Right kidney (tissue), 9 donors: ENCODE data around the gene KCNA2.
A peak's percentile ranks its signal among the peaks of the same experiment; 100 is the strongest.

Experiments used
- DNase-seq: peaks from one replicate; pipeline ENCODE4 v3.0.0-alpha.2; 2016
- long read RNA-seq, 8 donors: transcript quantifications; one replicate each; lab custom pipeline, GENCODE V29; 2026

The KCNA2 gene
- long read RNA-seq, donor 1, result 0 reads
- long read RNA-seq, donor 2, result 0 reads
- long read RNA-seq, donor 3, result 0 reads
- long read RNA-seq, donor 4, result 0 reads
- long read RNA-seq, donor 5, result 0 reads
- long read RNA-seq, donor 6, result 0 reads
- long read RNA-seq, donor 7, partial matches to known transcripts, result 0 of 1 reads
- long read RNA-seq, donor 7, other reads (novel, unspliced or antisense), result 0 of 1 reads
- long read RNA-seq, donor 8, result 0 reads

DNA sequence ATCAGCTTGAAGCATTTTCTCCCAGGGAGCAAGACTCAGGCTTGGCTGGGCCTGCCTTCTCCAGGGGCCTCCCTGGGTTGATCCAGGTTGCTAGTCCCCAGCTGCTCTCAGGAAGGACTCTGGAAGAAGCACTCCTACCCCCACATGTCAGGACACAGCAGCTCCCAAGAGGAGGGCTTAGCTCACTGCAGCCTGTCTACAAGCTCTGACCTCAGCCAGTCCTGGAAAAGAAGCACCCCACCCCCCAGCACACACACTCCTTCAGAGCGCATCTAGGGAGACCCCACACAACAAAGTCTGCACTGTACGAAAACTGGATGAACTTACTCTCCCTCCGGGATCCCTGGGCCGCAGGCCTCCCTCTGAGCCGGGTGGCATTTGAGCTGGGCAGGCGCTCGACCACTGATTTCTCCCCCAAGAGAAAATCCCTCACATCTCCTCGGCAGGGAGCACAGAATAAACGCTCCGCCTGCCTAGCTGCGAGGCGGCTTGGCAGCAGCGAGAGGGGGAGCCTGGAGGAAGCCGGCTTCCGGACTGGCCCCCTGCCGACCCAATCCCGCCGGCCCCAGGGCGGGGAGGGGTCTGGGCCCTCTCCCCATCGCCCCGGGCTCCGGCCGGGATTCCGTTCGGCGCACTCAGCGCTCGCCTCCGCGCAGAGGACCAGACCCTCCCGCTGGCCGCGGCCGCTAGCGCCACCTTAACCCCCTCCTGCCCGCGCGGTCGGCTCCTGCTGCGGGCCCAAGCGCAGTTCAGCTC lies at the start of gene KCNA2:
Gene KCNA2 (minus strand): TSS at position 458 of the 756 bp plus-strand sequence. CDS start 1,576 bp downstream, outside the sequence.
- peak; percentile 79 for DNase-seq

DNA sequence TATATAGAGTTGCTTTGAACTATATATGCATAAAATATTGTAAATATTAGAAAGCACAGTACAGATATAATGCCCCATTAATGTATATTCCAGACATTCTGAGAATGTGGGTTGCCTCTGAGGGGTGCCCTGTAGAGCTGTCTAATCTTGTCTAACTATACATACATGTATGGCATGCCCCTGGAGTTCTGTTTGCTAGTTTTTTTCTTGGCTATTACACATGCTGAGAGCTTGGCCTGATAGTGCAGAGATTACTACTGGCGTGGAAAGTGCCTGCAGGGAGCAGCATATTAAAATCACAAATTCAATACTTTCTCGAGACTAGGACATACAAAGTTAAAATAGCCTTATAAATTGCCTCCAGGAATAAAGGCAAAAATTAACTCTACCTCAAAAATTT lies 44.5 kb upstream of the KCNA2 start:
- DNase-seq, result no peak

DNA sequence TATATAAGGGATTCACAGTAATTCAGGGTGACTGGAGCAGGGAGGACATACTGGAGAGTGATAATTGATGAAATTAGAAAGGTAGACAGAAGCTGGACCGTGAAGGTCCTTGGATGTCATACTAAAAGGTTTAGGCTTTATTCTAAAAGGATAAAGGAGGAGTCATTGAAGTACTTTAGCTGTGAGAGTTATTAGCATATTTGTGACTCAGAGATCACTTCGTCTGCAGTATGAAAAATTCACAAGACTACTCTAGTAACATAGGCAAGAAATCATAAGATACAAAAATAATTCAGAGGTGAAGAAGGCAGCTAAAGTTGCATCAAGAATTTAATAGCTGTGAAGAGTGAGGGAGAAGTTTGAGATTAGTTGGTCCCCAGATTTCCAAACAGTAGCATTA lies 42.3 kb upstream of the KCNA2 start:
- no peak for DNase-seq

DNA sequence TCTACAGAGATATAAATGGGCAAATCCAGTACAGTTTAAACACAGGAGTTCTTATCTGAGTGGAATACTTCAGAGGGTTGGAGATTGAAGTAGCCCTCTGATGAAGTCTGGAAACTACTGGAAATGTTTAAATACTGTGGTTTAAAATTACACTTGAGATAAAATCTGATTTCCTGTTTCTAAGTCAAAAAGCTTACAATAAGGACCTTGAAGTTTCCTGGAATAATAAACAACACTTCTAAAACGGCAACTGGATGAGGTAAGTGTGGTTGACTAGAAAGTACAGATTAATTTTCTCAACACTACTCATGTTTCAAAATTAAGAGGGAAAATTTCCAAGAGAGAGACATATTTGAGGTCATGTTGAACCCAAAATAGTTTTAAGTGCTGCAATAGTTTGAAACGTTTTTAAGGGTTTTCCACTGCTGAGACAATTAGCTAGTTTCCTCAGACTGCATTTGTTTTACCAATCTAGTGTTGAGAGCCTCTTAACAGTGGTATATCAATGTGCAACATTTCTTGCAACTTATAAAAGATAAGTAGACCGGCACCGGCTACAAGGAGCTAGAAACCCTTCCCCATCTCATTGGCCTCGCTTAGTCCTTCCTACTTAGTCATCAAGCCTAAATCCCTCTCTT lies 41.2 kb upstream of the KCNA2 start:
- DNase-seq, result no peak

DNA sequence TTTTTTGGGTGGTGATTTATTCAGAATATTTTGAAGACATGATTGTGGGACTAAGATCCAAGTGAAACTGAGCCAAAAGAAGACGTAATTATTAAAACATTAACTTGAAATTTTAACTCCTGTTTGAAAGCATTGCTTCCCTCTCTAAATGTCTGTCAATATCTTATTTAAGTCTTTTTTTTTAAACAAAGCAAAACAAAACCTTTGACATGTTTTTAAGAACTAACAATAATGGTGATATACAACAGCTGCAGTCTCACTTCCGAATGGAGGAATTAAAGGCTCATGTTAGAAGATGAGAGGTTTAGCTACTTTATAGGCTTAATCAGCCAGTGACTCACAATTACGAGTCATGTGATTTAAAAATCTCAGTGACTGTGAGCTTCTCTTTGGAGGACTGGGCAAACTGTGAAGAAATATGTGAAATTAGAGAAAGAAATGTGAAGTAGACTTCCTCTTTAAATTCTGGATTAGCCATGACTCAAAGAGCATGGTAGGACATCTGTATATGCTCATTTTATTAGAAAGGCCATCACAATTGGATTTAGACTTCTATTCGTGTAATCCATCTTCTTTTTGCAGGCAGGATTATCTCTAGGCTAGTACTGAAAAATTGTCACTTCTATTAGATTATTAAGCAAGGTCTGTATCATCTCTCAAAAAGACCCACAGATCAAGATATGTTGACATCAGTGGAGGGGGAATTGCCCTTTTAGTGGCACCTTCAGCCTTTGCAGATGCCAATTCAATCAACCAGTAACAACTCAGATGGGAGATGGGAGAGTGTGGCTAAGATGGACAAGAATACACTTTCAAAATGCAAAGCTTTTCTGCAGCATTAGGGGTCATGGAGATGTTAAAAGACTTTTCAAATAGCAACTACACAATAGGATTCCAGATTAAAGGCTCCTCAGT lies 39.9 kb upstream of the KCNA2 start:
- no peak for DNase-seq

DNA sequence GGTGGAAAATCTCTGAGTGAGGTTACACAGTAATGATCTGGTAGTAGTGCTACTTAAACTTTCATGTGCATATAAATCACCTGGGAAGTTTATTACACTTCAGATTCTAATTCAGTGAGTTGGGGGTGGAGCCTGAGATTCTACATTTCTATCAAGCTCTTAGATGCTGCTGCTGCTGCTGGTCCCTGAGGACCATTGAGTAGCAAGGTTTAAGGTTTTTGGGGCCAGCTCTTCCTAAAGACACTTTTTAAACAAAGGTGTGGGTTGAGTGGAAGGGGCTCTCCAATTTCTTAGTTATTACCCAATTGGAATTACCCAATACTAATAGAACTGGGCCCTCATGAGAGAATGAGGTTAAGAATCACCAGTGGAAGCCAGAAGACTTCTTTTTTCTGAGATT lies 39.1 kb upstream of the KCNA2 start:
- no peak for DNase-seq

DNA sequence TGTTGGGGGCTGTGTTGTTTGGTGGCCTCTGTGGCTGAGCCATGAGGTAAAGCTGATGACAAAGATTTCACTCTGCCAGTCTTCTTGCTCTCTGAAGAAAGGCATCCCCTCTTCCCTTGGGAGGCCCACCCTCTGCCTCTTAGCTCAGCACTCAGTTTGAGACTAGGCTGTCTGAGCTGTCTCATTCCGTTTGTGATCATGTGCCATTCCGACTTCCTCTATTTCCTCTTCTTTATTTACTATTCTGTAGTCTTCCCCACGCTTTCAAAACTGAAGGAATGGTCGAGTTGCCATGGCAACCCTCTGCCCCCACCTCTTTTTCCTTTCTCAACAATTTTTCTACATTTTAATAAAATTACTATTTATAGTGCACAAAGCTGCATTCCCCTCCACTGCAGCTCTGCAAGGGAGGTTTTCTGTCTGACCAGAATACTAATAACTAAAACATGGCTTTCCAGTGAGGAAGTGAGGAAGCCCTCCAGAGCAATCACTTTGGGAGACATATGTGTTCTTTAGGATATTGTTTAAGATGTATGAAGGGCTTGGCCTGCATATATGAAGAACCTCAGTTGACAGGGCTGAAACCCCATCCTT lies 37.8 kb upstream of the KCNA2 start:
- no peak for DNase-seq

DNA sequence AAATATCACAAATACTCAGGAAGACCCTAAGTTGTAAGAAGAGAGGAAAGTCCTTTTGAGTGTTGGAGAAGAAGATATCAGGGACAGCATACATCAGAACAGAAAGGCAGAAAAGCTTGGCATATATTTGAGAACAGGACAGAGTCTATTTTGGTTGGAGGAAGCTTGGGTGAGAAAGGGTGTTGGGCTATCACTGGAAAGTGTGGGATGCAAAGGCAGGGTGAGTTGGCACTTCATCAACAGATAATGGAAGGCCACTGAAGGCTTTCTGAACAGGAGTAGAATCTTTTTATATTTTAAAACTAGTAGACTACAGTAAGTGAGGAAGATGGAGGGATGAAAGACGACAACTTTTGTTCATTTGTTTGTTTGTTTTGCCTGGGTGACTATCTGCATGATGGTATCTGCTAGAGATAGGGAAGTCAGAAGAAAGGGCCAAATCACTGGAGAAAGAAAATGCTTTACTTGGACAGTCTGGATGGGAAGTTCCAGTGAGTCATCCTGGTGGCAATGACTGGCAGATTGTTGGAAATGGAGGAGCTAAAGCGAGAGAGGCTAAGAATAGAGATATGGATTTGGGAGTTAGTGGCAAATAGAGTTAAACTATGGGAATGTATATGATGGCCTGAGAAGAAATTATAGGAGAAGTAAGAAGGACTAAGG lies 33.7 kb upstream of the KCNA2 start:
- no peak for DNase-seq

DNA sequence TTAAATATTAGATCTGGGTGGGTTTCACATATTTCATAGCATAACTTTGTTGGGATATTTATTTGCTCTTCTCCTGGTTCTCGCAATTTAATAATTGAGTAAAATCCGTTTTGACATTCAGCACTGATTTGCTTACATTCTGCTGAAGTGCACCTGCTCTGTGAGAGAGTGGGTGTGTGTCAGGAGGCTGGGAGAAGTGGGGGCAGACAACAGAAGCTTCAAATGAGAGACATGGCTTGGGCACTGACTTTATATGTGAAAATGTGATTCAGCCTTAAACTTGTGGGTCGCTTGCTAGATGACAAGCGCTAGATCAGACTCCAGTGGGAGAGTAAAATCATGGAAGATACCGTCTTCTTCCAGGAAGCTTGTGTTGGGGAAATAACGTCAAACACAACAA lies 32.4 kb upstream of the KCNA2 start:
- no peak for DNase-seq

DNA sequence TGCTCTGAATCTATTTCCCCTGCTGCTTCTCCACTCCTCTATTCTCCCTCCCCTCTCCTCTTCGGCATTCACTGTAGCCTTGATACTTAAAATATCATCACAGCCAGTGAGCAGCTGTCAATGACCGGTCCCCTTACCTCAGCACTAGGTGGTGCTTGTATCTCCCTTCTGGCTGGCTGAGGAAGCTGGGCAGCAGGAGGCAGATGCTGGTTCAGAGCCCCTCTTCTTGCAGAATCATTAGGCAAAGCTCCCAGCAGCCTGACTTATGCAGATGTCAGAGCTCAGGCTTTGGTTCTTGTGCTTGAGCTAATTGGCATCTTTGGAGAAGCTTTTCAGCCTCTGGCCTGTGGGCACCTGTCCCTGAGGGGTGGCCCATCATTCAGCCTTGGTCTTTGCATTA lies 31.9 kb upstream of the KCNA2 start:
- no peak for DNase-seq

DNA sequence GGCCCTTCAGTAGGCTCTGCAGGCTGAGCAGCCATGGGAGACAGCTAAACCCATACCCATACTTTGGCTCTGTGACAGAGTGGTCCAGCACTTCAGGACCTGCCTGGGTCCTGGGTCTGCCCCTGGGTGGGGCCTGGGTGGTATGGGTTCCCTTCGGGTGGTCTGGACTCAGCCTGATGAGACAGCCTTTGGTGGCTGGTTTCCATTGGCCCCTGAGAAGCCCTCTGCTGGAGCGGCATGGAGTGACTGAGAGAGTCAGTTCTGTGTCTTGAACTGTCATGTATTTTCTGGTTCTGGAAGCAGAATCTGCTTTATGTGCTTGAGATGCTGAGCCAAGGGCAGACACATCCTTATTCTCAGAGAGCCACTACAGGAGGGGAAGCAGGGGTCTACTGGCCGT lies 31.3 kb upstream of the KCNA2 start:
- no peak for DNase-seq

DNA sequence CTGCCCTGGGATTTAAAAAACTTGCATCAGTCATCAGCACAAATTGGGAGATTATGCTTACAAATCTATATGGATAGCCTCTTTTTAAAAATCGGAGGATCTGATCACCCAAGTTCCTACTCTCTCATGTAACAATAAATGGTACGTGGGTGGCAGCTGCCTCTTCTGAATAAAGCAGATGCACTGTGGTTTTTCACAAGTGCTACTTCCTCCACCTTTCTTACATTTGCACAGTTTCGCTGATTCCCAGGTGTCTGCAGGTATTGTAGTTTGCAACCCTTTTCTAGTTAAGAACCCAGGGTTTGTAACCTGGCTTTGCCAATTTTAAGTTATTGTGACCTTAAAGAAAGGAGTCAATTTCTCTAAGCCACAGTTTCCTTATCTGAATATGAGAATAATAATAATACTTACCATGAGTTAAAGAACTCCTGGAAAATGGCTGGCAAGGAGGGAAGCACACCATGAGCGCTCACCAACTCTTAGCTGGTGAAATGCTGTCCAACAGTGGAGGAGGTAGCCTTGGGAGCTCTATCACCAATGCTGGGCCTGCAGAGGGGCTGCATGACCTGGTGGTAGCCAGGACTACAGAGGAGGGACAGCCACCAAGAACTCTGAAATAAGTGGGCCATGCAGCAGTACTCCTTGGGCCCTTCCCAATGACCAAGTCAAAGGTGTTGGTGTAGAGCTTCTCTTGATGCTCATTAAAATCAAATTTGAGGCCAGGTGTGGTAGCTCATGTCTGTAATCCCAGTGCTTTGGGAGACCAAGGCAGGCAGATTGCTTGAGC lies 30.2 kb upstream of the KCNA2 start:
- DNase-seq, result no peak

DNA sequence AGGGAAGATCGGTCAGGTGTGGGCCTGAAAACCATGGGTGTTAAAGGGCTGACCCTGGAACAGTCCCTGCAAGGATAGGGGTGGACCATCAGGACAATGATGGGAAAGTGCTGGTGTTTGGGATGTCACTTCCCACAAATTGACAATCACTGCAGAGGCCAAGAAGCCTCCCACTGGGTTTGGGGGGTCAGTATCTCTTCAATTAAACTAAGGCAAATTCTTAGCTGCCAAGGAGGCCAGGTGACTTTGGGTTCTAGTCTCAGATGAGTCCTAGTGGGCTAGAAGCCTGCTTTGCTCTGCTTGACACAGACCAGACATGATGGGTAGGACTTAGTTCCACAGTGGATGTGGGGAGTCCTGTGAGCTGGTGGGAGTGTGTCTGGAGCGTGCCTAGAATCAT lies 29.3 kb upstream of the KCNA2 start:
- DNase-seq, result no peak

DNA sequence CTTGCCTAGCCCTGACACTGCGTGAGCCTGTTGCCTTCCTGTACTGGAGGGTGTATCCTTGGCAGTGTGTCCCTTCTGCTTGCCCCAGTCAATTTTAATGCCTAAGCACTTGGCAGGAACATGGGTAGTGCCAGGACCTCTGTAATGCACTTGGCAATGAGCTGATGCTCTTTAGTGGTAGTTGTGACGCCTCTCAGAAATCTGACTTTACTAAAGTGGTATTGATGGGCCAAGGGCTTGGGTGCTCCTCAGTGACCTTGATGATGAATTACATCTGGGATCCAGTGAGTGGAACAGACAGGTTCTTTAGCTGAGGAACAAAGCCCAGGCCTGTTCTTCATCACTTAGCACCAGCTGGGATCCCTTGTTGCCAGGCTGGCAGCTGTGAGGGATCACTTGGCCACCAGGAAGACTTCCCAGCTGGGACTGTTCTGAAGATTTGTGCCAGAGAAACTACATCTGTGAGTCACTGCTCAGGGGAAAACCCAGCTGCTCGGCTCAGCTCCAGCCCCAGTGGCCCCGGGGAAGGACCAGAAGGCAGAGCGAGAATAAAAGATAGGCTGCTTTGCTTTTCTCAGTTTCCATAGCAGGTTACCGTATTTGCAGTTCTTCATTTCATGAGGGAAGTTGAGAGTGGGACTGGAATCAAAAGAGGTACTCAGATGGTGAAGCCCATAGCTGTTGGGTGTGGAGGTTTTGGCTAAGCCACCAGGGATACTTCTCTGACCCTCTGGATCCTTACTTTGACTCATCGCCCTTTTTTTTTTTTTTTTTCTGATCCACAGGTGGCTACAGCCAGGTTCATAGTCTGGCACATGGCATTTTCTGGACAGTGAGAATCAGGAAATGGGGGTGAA lies 28.5 kb upstream of the KCNA2 start:
- DNase-seq, result no peak

DNA sequence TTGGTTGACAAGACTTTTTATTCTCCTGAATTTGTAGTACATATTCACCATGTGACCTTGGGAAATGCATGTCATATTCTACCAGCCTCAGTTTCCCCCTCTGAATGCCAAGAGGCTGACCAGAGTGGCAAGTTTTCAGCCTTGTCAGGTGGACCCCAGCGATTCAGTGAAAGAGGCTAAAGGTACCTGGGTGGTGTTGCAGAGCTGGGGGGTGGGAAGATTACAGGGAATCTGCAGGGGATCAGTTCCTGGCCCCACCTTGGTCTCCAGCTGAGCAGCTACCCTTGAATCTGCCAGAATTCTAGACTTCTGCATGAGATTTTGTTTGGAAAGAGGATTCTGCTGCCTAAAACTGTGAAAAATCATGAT lies 27.9 kb upstream of the KCNA2 start:
- no peak for DNase-seq

DNA sequence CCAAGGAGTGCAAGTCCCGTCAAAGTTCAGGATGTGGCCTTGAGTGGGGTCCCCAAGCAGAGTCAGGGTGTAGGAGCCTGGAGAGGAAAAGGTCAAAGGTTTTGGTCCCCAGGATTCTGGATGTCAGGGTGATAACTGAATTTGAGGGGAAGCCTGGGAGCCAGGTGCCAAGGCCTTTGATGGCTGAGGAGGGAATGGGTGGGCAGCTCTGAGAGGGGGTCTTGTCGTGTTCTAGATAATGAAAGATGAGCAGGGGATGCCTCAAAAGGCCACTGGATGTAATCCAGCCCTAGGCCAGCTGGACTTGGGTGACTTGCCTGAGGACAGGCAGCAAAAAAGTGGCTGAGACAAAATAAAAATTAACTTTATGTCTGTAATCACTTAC lies 27.5 kb upstream of the KCNA2 start:
- no peak for DNase-seq

DNA sequence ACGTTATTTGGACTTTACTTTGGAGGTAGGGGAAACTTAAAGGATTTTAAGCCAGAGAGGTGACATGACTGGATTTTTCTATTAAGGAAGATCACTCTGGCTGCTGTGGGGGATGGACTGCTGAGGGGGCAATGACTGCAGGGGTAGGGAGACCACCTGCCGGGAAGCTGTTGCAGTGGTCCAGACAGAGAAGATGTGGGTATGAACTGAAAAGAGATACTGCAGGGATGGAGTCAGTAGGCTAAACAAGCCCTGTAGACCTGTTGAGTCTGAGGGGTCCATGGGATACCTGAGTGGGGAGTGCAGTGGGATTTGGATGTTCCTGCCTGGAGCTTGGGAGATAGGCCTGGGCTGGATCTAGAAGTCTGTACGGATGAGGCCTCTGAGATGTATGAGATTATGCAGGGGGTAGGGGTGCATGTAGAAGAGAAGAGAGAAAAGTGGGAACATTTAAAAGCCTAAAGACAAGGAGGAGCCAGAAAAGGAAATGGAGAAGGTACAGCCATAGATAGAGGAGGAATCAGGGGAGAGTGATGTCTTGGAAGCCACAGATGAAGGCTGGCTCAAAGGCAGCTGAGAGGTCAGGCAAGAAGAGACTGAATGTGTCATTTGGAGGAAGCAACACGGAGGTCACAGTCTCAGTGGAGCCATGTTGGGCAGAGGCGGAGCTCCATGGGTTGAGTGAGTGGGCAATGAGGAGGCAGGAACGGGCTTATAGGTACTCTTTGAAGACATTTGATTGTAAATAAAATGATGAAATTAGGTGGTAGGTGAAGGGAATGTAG lies 25.9 kb upstream of the KCNA2 start:
- no peak for DNase-seq

DNA sequence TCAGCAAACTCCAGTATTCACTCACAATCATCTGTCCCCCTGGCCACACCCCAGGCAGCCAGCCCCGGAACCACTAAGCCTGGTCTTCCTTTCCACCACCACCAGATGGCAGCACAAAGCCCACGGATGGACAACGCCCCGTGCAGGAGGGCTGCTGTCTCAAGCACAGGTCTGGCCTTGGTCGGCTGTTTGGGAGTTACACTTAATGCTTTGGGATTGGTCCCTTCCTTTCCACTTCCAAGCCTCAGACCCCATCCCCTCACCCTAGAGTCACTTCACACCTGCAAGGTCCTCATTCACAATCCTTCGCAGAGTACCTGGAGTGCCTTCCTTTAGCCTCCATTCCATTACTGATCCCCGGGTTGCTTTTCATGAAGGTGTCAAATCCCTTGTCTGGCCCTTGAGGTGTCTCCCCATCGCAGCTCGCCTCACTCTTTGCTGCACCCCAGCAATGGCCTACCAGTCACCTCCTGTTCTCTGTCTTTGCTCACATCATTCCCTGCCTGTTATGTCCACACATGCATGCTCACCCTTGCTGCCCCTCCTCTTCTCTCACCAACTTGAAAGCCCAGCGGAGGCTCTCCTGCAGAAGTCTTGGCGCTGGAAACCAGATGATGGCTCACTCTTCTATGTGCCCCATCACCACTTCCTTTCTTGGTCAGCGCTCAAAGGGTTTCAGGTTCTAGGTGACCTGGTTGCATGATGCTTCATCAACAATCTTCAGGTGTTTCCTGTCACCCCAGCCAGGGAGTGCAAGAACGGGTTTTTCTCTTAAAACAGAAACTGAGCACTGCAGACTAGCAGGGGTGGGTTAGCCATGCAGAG lies 24.9 kb upstream of the KCNA2 start:
- DNase-seq, result no peak
